Muscle layer of duodenum (tissue), 2 donors: ENCODE results near the gene ANXA7.
"Not testable (repeated sequence)": the region's sequence is repeated elsewhere in the genome, so short reads cannot be mapped to it uniquely, and the experiment has no call there.

Experiments used
- H3K27ac ChIP-seq: one replicate; pipeline ENCODE4 v1.7.0; 2013; ENCODE audit warnings: mild to moderate bottlenecking, low read length
- H3K27me3 ChIP-seq: one replicate; pipeline ENCODE4 v1.7.0; 2013; ENCODE audit warnings: low read depth, mild to moderate bottlenecking, control low read depth, low read length
- H3K36me3 ChIP-seq, 2 donors: one replicate each; pipeline ENCODE4 v1.7.0; 2013; ENCODE audit warnings: low read length in 2 of 2, control low read depth in 1 of 2, mild to moderate bottlenecking in 1 of 2; ENCODE audit not compliant: insufficient read depth in 2 of 2, control insufficient read depth in 1 of 2
- H3K4me1 ChIP-seq, 2 donors: one replicate each; pipeline ENCODE4 v1.7.0; 2013; ENCODE audit warnings: low read length in 2 of 2, mild to moderate bottlenecking in 2 of 2, control low read depth in 1 of 2, moderate library complexity in 1 of 2; ENCODE audit not compliant: insufficient read depth in 2 of 2, control insufficient read depth in 1 of 2
- H3K4me3 ChIP-seq, 2 donors: one replicate each; pipeline ENCODE4 v1.7.0; 2013; ENCODE audit warnings: low read length in 2 of 2, low read depth in 1 of 2, mild to moderate bottlenecking in 1 of 2
- H3K9me3 ChIP-seq, 2 donors: one replicate each; pipeline ENCODE4 v1.7.0; 2013; ENCODE audit warnings: low read length in 2 of 2, control low read depth in 1 of 2, mild to moderate bottlenecking in 1 of 2; ENCODE audit not compliant: control insufficient read depth in 1 of 2
- donor health status: healthy.

Gene ANXA7

GRCh38 chr10:73332379-73332778, 81.5 kb downstream of the ANXA7 start:
- H3K4me1 ChIP-seq, result no peaks in the 10 kb centered on the region
- H3K4me3 ChIP-seq, result no peak overlapping the region
- H3K36me3 ChIP-seq, result peaks cover 0 to 3% of the 10 kb centered on the region in 2 donors
- H3K9me3 ChIP-seq, result no peaks in the 10 kb centered on the region
- no peaks in the 10 kb centered on the region for H3K27me3 ChIP-seq
- H3K27ac ChIP-seq, result no peak overlapping the region

DNA sequence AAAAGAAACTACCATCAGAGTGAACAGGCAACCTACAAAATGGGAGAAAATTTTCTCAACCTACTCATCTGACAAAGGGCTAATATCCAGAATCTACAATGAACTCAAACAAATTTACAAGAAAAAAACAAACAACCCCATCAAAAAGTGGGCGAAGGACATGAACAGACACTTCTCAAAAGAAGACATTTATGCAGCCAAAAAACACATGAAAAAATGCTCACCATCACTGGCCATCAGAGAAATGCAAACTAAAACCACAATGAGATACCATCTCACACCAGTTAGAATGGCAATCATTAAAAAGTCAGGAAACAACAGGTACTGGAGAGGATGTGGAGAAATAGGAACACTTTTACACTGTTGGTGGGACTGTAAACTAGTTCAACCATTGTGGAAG, 85.3 kb downstream of the ANXA7 start:
- not testable (repeated sequence) for H3K4me1 ChIP-seq, H3K27me3 ChIP-seq, H3K9me3 ChIP-seq, H3K27ac ChIP-seq, H3K4me3 ChIP-seq, H3K36me3 ChIP-seq

DNA sequence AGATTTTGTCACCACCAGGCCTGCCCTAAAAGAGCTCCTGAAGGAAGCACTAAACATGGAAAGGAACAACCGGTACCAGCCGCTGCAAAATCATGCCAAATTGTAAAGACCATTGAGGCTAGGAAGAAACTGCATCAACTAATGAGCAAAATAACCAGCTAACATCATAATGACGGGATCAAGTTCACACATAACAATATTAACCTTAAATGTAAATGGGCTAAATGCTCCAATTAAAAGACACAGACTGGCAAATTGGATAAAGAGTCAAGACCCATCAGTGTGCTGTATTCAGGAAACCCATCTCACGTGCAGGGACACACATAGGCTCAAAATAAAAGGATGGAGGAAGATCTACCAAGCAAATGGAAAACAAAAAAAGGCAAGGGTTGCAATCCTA, 88.6 kb downstream of the ANXA7 start:
- not testable (repeated sequence) for H3K27me3 ChIP-seq, H3K36me3 ChIP-seq, H3K4me1 ChIP-seq, H3K4me3 ChIP-seq, H3K9me3 ChIP-seq, H3K27ac ChIP-seq
